ENCODE results near the gene GAREM1. TPM values are rescaled to one million over a fixed set of nuclear protein-coding genes. Genes with fewer than 3 reads are reported as not detected.

The GAREM1 gene
- total and polyA plus RNA-seq, 9 of the 15 experiments (the other 6 are each of a cell fraction or from before 2014, with no cell fraction given), result 0.03 to 0.33 (median 0.07) TPM; not detected in 1

GRCh38 chr18:32353257-32353656, 117.4 kb downstream of the GAREM1 start:
- ATAC-seq, result no peak
- POLR2A ChIA-PET, result no interaction called here
- no peak overlapping the region for H3K27ac ChIP-seq (ENCODE audit: extremely low read depth, low read depth, low read length)
- H3K36me3 ChIP-seq (ENCODE audit: control insufficient read depth, insufficient read depth, low read length), result no peaks in the 10 kb centered on the region
- WGBS (ENCODE audit: insufficient coverage, low coverage, missing lambda C conversion rate), result 0% methylated on average over 1 of the region's 1 CpG
- H4K20me1 ChIP-seq (replicated peaks; ENCODE audit: control insufficient read depth, insufficient read depth, low read length), result no peaks in the 10 kb centered on the region
- DNase-seq (ENCODE audit: extremely low read depth in 1 of 4, low spot score in 3 of 4), result no peak
- no peaks in the 10 kb centered on the region for H3K9me1 ChIP-seq (ENCODE audit: control insufficient read depth, insufficient read depth, low read length)
- H3K4me3 ChIP-seq, result no peak overlapping the region
- no peak for TF ChIP-seq SIRT6 (IDR thresholded peaks at IDR 0.05; ENCODE audit: low read depth, low read length)
- TF ChIP-seq STAT5B (CRISPR knock-in tag; IDR thresholded peaks at IDR 0.05), result no peak
- no peak for TF ChIP-seq PRDM10 (IDR thresholded peaks at IDR 0.05; ENCODE audit: partially characterized antibody)
- TF ChIP-seq CHD1 (IDR thresholded peaks at IDR 0.05; ENCODE audit: low read length), result no peak
- no peak for TF ChIP-seq ZNF146 (CRISPR knock-in tag; IDR thresholded peaks at IDR 0.05; ENCODE audit: unreplicated experiment)
- TF ChIP-seq, protein P1, sequence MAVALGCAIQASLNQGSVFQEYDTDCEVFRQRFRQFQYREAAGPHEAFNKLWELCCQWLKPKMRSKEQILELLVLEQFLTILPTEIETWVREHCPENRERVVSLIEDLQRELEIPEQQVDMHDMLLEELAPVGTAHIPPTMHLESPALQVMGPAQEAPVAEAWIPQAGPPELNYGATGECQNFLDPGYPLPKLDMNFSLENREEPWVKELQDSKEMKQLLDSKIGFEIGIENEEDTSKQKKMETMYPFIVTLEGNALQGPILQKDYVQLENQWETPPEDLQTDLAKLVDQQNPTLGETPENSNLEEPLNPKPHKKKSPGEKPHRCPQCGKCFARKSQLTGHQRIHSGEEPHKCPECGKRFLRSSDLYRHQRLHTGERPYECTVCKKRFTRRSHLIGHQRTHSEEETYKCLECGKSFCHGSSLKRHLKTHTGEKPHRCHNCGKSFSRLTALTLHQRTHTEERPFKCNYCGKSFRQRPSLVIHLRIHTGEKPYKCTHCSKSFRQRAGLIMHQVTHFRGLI (CRISPR knock-in tag; IDR thresholded peaks at IDR 0.05), result no peak
- TF ChIP-seq ZNF165 (CRISPR knock-in tag; IDR thresholded peaks at IDR 0.05; ENCODE audit: borderline replicate concordance), result no peak
- TF ChIP-seq GABPA (tag; conservative IDR thresholded peaks at IDR 0.05; ENCODE audit: low read depth), result no peak
- TF ChIP-seq DMBX1 (CRISPR knock-in tag; IDR thresholded peaks at IDR 0.05; ENCODE audit: borderline replicate concordance), result no peak
- TF ChIP-seq ATF4 (CRISPR knock-in tag; IDR thresholded peaks at IDR 0.05), result no peak
- TF ChIP-seq ZNF24 (IDR thresholded peaks at IDR 0.05), result no peak
- TF ChIP-seq CEBPZ (IDR thresholded peaks at IDR 0.05; ENCODE audit: borderline replicate concordance, low read depth, low read length), result no peak
- TF ChIP-seq SAFB (IDR thresholded peaks at IDR 0.05; ENCODE audit: borderline replicate concordance, low read depth, low read length), result no peak
- H3K79me2 ChIP-seq (ENCODE audit: control insufficient read depth, insufficient read depth, low read length), result no peaks in the 10 kb centered on the region
- no peak for FAIRE-seq
- H2AFZ ChIP-seq (ENCODE audit: low read depth, low read length), result no peak overlapping the region
- intact Hi-C loops (cut with micrococcal nuclease), result loop anchor here (10.0 kb wide), 1 partner anchor 198 kb away; no protein-coding TSS in a partner anchor
- no peaks in the 10 kb centered on the region for H3K9me3 ChIP-seq (replicated peaks; ENCODE audit: control insufficient read depth, insufficient read depth, low read depth, low read length)
- H3K9ac ChIP-seq (ENCODE audit: insufficient read depth in 1 of 2, low read depth in 2 of 2, low read length in 2 of 2), result no peak overlapping the region
- CTCF ChIA-PET (ENCODE audit: low intra/inter-chr PET ratio), result no interaction called here
- no peak overlapping the region for H3K4me2 ChIP-seq (ENCODE audit: insufficient read depth, low read length)
- no TSS peak for BruUV-seq (replicated peaks)
- H3K4me1 ChIP-seq (replicated peaks in 1 of 2; ENCODE audit: control insufficient read depth in 2 of 2, insufficient read depth in 2 of 2, low read length in 2 of 2), result no peaks in the 10 kb centered on the region
- H3K27me3 ChIP-seq (ENCODE audit: control insufficient read depth in 2 of 2, insufficient read depth in 2 of 2, low read length in 2 of 2), result no peaks in the 10 kb centered on the region
- in situ Hi-C loops (cut with MboI), result no loop called here
